H9 (cell line): Measurements from ENCODE around the gene TENM4. TPM values are rescaled to one million over a fixed set of nuclear protein-coding genes. Genes with fewer than 3 reads are reported as not detected.

ENCODE experiments used
- DNase-seq: peaks from one replicate; pipeline ENCODE4 v3.0.0-alpha.2; 2017
- H2AFZ ChIP-seq: one replicate; pipeline ENCODE4 v1.6.1; 2013; ENCODE audit warnings: mild to moderate bottlenecking, low read length, control low read depth, moderate library complexity
- H2AK5ac ChIP-seq: 2 replicates; pipeline ENCODE4 v1.6.1; 2013; ENCODE audit warnings: low read length, control low read depth, mixed read lengths; ENCODE audit not compliant: insufficient read length
- H2BK120ac ChIP-seq: one replicate; pipeline ENCODE4 v1.6.1; 2013; ENCODE audit warnings: low read depth, mild to moderate bottlenecking, low read length, control low read depth, inconsistent platforms; ENCODE audit not compliant: poor library complexity, severe bottlenecking
- H2BK12ac ChIP-seq: 2 replicates; pipeline ENCODE4 v1.6.1; 2013; ENCODE audit warnings: low read length, control low read depth, mixed read lengths, low read depth; ENCODE audit not compliant: insufficient read length
- H2BK15ac ChIP-seq: 2 replicates; pipeline ENCODE4 v1.6.1; 2013; ENCODE audit warnings: low read depth, low read length, control low read depth
- H2BK20ac ChIP-seq: one replicate; pipeline ENCODE4 v1.6.1; 2013; ENCODE audit warnings: low read depth, mild to moderate bottlenecking, low read length, control low read depth, inconsistent platforms; ENCODE audit not compliant: poor library complexity, severe bottlenecking
- H2BK5ac ChIP-seq: 2 replicates; pipeline ENCODE4 v1.6.1; 2013; ENCODE audit warnings: low read length, control low read depth, mixed read lengths; ENCODE audit not compliant: insufficient read length
- H3K14ac ChIP-seq: 2 replicates; pipeline ENCODE4 v1.6.1; 2013; ENCODE audit warnings: low read length, control low read depth; ENCODE audit not compliant: insufficient read depth
- H3K18ac ChIP-seq: 2 replicates; pipeline ENCODE4 v1.6.1; 2013; ENCODE audit warnings: low read depth, mild to moderate bottlenecking, mixed read lengths, low read length, control low read depth; ENCODE audit not compliant: insufficient read length
- H3K23ac ChIP-seq: 2 replicates; pipeline ENCODE4 v1.6.1; 2013; ENCODE audit warnings: low read length, control low read depth, mixed read lengths, low read depth; ENCODE audit not compliant: insufficient read length
- H3K23me2 ChIP-seq: 2 replicates; pipeline ENCODE4 v1.6.1; 2013; ENCODE audit warnings: low read depth, mild to moderate bottlenecking, mixed read lengths, low read length, control low read depth; ENCODE audit not compliant: insufficient read length, poor library complexity, severe bottlenecking
- H3K27ac ChIP-seq: 2 replicates; pipeline ENCODE4 v1.5.1; 2013; ENCODE audit warnings: low read length, control low read depth, mixed read lengths, low read depth; ENCODE audit not compliant: insufficient read length
- H3K27me3 ChIP-seq: 2 replicates; pipeline ENCODE4 v1.6.1; 2013; ENCODE audit warnings: low read length, control low read depth, inconsistent platforms; ENCODE audit not compliant: insufficient read depth
- H3K4ac ChIP-seq: 2 replicates; pipeline ENCODE4 v1.6.1; 2013; ENCODE audit warnings: low read depth, mild to moderate bottlenecking, control low read depth, inconsistent platforms, low read length, moderate library complexity
- H3K4me1 ChIP-seq: 2 replicates; pipeline ENCODE4 v1.6.1; 2013; ENCODE audit warnings: low read length, control low read depth, inconsistent platforms; ENCODE audit not compliant: insufficient read depth
- H3K4me2 ChIP-seq: 2 replicates; pipeline ENCODE4 v1.6.1; 2013; ENCODE audit warnings: low read length, control low read depth, mixed read lengths; ENCODE audit not compliant: insufficient read length, insufficient read depth
- H3K56ac ChIP-seq: 2 replicates; pipeline ENCODE4 v1.6.1; 2013; ENCODE audit warnings: low read depth, mild to moderate bottlenecking, mixed read lengths, low read length, control low read depth; ENCODE audit not compliant: insufficient read length
- H3K79me1 ChIP-seq: 2 replicates; pipeline ENCODE4 v1.6.1; 2013; ENCODE audit warnings: low read depth, mild to moderate bottlenecking, moderate library complexity, low read length, control low read depth, inconsistent platforms; ENCODE audit not compliant: insufficient read depth, poor library complexity, severe bottlenecking
- H3K79me2 ChIP-seq: 2 replicates; pipeline ENCODE4 v1.6.1; 2013; ENCODE audit warnings: low read length, control low read depth, inconsistent platforms; ENCODE audit not compliant: insufficient read depth
- H3K9ac ChIP-seq: 2 replicates; pipeline ENCODE4 v1.6.1; 2013; ENCODE audit warnings: low read length, control low read depth, mixed read lengths; ENCODE audit not compliant: insufficient read length; ENCODE audit errors: extremely low read depth
- H3K9me3 ChIP-seq: one replicate; pipeline ENCODE4 v1.6.1; 2013; ENCODE audit warnings: low read depth, low read length, inconsistent platforms; ENCODE audit not compliant: control insufficient read depth
- H3T11ph ChIP-seq: one replicate; pipeline ENCODE4 v1.6.1; 2013; ENCODE audit warnings: mild to moderate bottlenecking, low read length, control low read depth, inconsistent platforms
- H4K20me1 ChIP-seq: one replicate; pipeline ENCODE4 v1.6.1; 2013; ENCODE audit not compliant: control insufficient read depth, insufficient read length, insufficient read depth
- H4K5ac ChIP-seq: 2 replicates; pipeline ENCODE4 v1.6.1; 2013; ENCODE audit warnings: low read depth, mild to moderate bottlenecking, mixed read lengths, low read length, control low read depth; ENCODE audit not compliant: insufficient read length
- H4K8ac ChIP-seq: replicated peaks from 2 replicates; pipeline ENCODE4 v1.6.1; 2013; ENCODE audit warnings: low read length, control low read depth, mixed read lengths, low read depth; ENCODE audit not compliant: insufficient read length
- H4K91ac ChIP-seq: 2 replicates; pipeline ENCODE4 v1.6.1; 2013; ENCODE audit warnings: low read depth, mild to moderate bottlenecking, moderate library complexity, mixed read lengths, low read length, control low read depth; ENCODE audit not compliant: insufficient read length
- H3K27ac Mint-ChIP-seq, 3 experiments: 2 replicates in 2 of 3; 3 replicates in 1 of 3; pipeline ENCODE4 v1.8.0; 2020 to 2021; ENCODE audit warnings: mixed read lengths in 3 of 3, mild to moderate bottlenecking in 1 of 3, moderate library complexity in 1 of 3
- H3K27me3 Mint-ChIP-seq: 2 replicates; pipeline ENCODE4 v1.8.0; 2021; ENCODE audit warnings: low read depth, mild to moderate bottlenecking, moderate library complexity, mixed read lengths
- H3K36me3 Mint-ChIP-seq, 3 experiments: 2 replicates in 2 of 3; 3 replicates in 1 of 3; pipeline ENCODE4 v1.8.0; 2020 to 2021; ENCODE audit warnings: low read depth in 3 of 3, mixed read lengths in 3 of 3; ENCODE audit not compliant: insufficient read depth in 1 of 3
- H3K4me1 Mint-ChIP-seq, 2 experiments: 2 replicates each; pipeline ENCODE4 v1.8.0; 2020; ENCODE audit warnings: mixed read lengths in 2 of 2
- H3K4me3 Mint-ChIP-seq, 2 experiments: 2 replicates in 1 of 2; 3 replicates in 1 of 2; pipeline ENCODE4 v1.8.0; 2020 to 2021; ENCODE audit warnings: mild to moderate bottlenecking in 2 of 2, mixed read lengths in 2 of 2, moderate library complexity in 1 of 2
- H3K9me3 Mint-ChIP-seq, 2 experiments: 2 replicates in 1 of 2; 3 replicates in 1 of 2; pipeline ENCODE4 v1.8.0; 2020; ENCODE audit warnings: mild to moderate bottlenecking in 2 of 2, mixed read lengths in 2 of 2, moderate library complexity in 1 of 2
- CTCF ChIP-seq: fragments of 200-600 bp; sonication (generic); conservative IDR thresholded peaks from 3 replicates; pipeline ENCODE4 v1.8.0; 2021; ENCODE audit warnings: antibody characterized with exemption, mild to moderate bottlenecking
- whole genome bisulfite sequencing: extraction: QIAGEN DNeasy Blood & Tissue Kit; methylation state at CpG from one replicate; pipeline ENCODE4 v1.1.7; 2013; ENCODE audit warnings: missing lambda C conversion rate, low lambda C conversion rate, mixed read lengths; ENCODE audit not compliant: insufficient read length; ENCODE audit errors: extremely low coverage; 5-methylcytosine and 5-hydroxymethylcytosine counted together
- total RNA-seq: library from RNA; stranded (reverse); gene quantifications from 2 replicates; pipeline ENCODE4 v1.2.1, GENCODE V29; 2021

TENM4 gene
- total RNA-seq, 1 experiment from 2014 or later = 4.6 TPM

DNA sequence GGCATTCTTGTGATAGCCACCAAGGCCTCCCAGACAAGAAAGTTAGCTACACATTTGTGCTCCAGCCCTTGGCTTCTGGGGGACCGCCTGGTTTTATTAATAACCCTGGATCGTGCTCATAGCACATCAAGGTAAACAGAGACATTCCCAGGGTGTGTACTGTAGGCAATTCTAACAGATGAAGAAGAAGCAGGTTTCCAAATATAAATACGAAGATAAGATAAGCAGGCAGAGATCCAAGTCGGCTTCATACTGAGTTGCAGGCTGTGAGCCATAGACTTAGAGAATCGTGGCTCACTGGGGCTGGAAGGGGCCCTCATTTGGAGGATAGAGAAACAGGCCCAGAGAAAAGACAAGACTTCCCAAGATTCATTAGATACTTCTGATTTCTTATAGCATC is 131.4 kb downstream of the TENM4 start:
- H4K20me1 ChIP-seq = no peaks in the 10 kb centered on the region
- H3K27me3 Mint-ChIP-seq = peaks cover 2% of the 10 kb centered on the region; the same call in 1 of the 2 replicates

More for the DNA sequence above, 131.4 kb downstream of the TENM4 start:
- DNase-seq = no peak
- TF ChIP-seq CTCF = no peak
- Histone ChIP-seq H3K79me2 (no peaks in the 10 kb centered on the region), H3K23ac (no peak overlapping the region), H3K4ac (no peak overlapping the region), H3K4me1 (0 out of 2 replicates have a peak, but pooled peaks cover 3% of the 10 kb centered on the region), H3K4me2 (no peak overlapping the region), H3K9me3 (no peaks in the 10 kb centered on the region), H3K27ac (no peak overlapping the region), H2BK12ac (no peak overlapping the region), H3K9ac (no peak overlapping the region), H4K91ac (no peak overlapping the region), H4K8ac (no peak overlapping the region), H2BK120ac (no peak overlapping the region), H3K14ac (no peak overlapping the region), H2BK20ac (no peak overlapping the region), H2BK15ac (no peak overlapping the region), H3K23me2 (no peaks in the 10 kb centered on the region), H2AK5ac (no peak overlapping the region), H2BK5ac (no peak overlapping the region), H3T11ph (no peak overlapping the region), H2AFZ (no peak overlapping the region), H3K27me3 (no peaks in the 10 kb centered on the region), H4K5ac (no peak overlapping the region), H3K79me1 (no peaks in the 10 kb centered on the region), H3K18ac (no peak overlapping the region), H3K56ac (no peak overlapping the region)
- Mint-ChIP-seq H3K36me3 (no peaks in the 10 kb centered on the region; a peak in 1 of 7 replicates), H3K9me3 (no peaks in the 10 kb centered on the region), H3K4me1 (peaks cover 4 to 6% of the 10 kb centered on the region in 2 experiments; a peak in 2 of 4 replicates), H3K4me3 (no peak overlapping the region), H3K27ac (no peak overlapping the region)
- no CpG with 5 or more reads among the region's 5 CpGs for WGBS
